H1 (cell line): ENCODE measurements around the gene ZSCAN20. TPM values are rescaled to one million over a fixed set of nuclear protein-coding genes. Genes with fewer than 3 reads are reported as not detected.

ENCODE experiments used
- SIRT6 ChIP-seq: IDR thresholded peaks from one replicate; pipeline ENCODE4 v1.7.1; 2012; ENCODE audit warnings: low read length, inconsistent platforms
- TCF12 ChIP-seq: IDR thresholded peaks from 2 replicates; pipeline ENCODE4 v1.6.1; 2011; ENCODE audit warnings: low read depth, mild to moderate bottlenecking, low read length
- polyA plus RNA-seq, 7 experiments: library from polyadenylated mRNA; depleted of rRNA in 3 of 7; stranded (reverse) in 5 of 7; unstranded in 2 of 7; fragments of >200 nt in 5 of 7; fragments of 200-250 nt in 2 of 7; gene quantifications; 1 replicate in 5 of 7; 2 replicates in 1 of 7; 4 replicates in 1 of 7; pipeline versions ENCODE4 v1.2.1 to v1.2.3, GENCODE V29; 2011 to 2013; ENCODE audit warnings: missing spikeins in 2 of 7, mixed read lengths in 2 of 7
- total RNA-seq: library from RNA; stranded (reverse); fragmentation: NEBNext Ultra II Directional; extraction: Animal tissue kit (Norgen Biotek cat#: 25700); gene quantifications from 2 replicates; pipeline ENCODE4 v1.2.1, GENCODE V29; 2021

Gene ZSCAN20
- total and polyA plus RNA-seq, 2 of the 8 experiments (the other 6 are each of a cell fraction or from before 2014, with no cell fraction given): 0.70 to 3.4 TPM

DNA sequence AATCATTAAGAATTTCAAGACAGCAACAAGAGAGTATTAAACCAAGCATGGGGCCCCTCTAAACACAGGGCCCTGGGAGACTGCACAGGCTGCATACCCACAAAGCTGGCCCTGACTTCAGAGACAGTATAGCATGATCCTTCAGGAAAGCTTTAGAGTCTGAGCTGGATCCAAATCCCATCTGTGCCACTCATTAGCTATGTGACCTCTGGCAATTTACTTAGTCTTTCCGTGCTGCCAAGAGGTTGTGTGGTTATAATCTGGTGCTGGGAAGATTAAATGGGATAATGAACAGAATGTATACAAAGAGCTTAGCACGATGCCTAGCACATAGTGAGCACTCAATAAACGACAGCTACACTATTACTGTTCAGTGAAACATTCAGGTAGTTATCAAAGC is 45.5 kb upstream of the ZSCAN20 start (continued):
- TF ChIP-seq SIRT6 (no peak), TCF12 (no peak)
- TF ChIP-seq, all 59 proteins: peak for 0
